OCI-M1 (cell line): ENCODE data around the gene TUBA1A.
"Not testable (repeated sequence)": the region's sequence is repeated elsewhere in the genome, so short reads cannot be mapped to it uniquely, and the experiment has no call there.

Source experiments
- DNase-seq: peaks from one replicate; lab custom pipeline; 2025; lab: John Stamatoyannopoulos, UW

Gene TUBA1A

DNA sequence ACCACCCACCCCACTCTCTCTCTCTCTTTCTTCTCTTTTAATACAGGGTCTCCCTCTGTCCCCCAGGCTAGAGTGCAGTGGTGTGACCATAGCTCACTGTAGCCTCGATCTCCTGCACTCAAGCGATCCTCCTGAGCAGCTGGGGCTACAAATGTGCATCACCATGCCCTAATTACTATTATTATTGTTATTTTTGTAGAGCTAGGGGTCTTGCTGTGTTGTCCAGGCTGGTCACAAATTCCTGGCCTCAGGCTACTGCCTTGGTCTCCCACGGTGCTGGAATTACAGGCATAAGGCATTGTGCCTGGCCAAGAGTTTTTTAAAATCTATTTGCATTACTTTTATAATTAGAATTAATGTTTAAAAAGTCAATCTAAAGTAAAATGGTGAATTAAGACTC is 34.7 kb downstream of the TUBA1A start:
- no peak for DNase-seq

DNA sequence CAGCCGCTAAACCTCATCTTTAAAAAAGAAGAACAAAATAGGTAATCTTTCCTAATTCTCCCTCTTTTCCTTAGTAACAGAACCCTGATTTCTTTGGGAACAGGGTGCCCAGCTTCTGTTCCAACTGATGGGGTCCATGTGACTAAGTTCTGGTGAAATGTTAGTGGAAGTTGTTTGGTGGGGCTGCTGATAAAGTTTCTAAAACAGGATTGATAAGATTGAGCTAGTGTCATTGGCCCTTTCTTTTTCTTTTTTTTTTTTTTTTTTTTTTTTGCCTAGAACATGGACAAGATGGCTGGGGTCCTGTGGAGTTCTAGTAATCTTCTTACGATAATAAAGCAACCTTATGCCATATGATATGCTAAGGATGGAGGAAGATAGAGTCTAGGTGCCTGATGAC is 41.5 kb downstream of the TUBA1A start:
- no peak for DNase-seq

DNA sequence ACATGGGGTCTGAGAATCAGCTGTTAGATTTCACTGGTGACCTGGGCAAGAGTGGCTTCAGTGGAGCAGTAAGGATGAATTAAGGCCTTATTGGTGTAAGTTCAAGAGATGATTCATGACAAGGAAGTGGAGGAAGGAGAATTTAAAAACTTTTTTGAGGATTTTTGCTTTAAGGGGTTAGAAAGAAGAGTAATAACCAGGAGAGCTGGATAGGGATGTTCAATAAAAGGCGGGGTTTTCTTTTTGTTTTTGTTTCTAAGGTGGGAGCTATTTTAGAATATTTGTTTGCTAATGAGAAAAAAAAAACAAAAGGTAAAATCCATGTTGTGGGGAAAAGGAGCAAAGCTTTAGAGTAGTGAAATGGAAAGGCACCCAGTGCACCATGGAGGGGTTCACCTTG is 42.5 kb downstream of the TUBA1A start:
- DNase-seq, result no peak

DNA sequence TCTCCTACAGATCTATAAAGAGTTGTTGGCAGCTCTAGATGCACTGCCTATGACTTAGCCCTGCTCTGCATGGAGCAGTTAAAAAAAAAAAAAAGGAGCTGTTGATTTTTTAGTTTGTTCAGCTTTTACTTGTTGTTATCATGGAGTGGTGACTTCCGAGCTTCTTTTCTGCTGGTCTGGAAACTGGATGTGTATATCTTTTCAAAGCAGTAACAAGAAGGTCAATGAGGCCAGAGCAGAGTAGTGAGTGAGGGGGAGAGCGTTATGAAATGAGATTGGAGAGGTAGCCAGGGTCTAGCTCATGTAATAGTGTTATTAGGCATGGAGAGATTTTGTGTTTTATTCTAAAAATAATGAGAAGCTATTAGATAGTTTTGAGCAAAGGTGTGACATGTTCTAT is 44.5 kb downstream of the TUBA1A start:
- DNase-seq, result no peak

DNA sequence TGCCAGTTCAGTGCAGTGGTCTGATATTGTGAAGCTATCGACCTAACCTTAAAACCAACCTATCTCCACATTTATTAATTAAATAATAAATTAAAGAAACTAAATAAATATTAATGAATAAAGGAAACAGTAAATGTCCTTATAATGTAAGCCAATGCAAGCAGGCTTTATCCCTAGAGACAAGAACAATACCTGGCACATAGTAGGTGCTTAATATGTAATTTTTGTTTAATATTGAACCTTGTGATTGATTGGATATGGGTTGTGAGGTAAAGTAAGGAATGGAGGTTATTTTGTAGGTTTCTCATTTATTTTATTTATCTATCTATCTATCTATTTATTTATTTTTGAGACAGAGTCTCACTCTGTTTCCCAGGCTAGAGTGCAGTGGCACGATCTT is 49.9 kb downstream of the TUBA1A start:
- no peak for DNase-seq

DNA sequence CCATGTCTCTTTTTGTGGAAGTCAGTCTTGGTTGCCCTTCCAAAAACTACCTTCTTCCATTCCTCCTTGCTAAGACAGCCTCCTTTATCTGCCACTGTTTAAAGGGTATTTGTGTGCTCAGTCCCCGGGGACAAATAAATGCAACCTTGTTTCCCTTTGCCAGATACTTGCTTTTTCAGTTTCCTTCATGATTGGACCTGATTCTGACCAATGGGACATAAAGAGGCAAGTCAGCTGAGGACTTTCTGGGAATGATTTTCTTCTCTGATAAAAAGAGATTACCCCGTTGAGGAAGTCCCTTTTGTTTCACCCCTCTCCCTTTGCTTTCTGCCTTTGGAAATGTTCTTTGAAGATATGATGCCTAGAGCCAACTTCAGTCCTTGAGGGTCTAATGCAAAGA is 50.3 kb downstream of the TUBA1A start:
- peak; percentile 95 for DNase-seq

DNA sequence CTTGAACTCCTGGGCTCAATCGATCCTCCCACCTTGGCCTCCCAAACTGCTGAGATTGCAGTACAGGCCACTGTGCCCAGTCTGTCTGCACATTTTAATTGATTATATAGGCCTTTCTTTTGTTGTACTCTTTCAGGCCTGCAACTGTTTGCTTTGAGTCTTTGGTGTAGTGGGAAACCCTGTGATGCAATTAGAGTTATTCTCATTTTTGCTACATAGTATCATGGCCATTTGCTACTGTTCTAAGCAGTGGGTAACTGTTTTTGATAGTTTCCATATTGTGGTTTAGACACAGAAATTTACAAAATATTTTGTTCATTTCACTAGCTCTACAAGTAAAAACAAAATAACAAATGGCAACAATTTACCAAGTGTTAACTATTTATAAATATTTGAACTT is 51.4 kb downstream of the TUBA1A start:
- DNase-seq, result no peak

DNA sequence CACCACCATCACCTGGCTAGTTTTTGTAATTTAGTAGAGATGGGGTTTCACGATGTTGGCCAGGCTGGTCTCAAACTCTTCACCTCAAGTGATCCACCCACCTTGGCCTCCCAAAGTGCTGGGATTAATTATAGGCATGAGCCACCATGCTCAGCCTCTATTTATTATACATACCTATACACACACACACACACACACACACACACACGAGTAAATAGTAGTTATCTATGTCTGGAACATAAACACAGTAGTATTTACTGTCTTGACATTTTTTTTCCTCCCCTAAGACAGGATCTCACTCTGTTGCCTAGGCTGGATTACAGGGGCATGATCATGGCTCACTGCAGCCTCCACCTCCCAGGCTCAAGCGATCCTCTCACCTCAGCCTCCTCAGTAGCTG is 51.9 kb downstream of the TUBA1A start:
- DNase-seq, result not testable (repeated sequence)
